NCI-H187 (cell line): ENCODE measurements around the gene SUN2.

ENCODE experiments used
- DNase-seq, 2 experiments: peaks; one replicate each; lab custom pipeline; 2025; lab: John Stamatoyannopoulos, UW

Gene SUN2

DNA sequence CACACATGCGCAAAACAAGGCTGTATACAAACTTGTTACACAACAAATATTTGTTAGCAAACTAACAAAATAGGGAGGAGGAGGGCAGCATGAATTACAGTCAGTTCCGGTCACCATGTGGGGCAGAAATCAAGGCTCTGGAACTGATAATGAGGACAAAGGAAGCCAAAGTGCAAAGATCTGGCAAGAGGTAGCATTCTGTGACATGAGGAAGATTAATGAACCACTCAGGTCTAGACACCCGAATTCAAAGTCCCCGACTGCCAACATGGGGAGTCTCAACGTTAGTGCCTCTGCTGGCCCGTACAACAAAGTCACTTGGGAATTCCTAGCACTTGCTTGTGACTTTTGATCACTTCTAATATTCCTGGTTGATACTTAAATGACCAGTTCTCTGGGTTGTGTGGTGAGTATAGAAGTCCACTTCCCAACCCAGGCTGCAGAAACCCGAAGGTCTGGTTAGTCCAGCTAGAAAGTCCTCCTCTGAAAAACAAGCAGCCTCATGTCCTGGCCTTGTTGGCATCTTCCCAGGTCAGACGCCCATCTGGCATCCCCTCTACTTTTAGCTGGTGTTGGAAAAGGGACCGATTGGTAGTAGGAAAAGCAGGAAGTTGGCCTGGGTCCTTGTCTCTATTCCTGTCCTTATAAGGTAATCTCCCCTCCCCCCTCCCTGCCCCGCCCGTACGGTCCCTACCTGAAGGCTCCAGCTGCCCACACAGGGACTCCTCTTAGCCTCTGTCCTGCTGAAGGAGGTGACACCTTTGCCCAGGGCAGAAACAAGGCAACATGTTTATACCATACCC, 1.6 kb downstream of the SUN2 start:
- DNase-seq = no peak

DNA sequence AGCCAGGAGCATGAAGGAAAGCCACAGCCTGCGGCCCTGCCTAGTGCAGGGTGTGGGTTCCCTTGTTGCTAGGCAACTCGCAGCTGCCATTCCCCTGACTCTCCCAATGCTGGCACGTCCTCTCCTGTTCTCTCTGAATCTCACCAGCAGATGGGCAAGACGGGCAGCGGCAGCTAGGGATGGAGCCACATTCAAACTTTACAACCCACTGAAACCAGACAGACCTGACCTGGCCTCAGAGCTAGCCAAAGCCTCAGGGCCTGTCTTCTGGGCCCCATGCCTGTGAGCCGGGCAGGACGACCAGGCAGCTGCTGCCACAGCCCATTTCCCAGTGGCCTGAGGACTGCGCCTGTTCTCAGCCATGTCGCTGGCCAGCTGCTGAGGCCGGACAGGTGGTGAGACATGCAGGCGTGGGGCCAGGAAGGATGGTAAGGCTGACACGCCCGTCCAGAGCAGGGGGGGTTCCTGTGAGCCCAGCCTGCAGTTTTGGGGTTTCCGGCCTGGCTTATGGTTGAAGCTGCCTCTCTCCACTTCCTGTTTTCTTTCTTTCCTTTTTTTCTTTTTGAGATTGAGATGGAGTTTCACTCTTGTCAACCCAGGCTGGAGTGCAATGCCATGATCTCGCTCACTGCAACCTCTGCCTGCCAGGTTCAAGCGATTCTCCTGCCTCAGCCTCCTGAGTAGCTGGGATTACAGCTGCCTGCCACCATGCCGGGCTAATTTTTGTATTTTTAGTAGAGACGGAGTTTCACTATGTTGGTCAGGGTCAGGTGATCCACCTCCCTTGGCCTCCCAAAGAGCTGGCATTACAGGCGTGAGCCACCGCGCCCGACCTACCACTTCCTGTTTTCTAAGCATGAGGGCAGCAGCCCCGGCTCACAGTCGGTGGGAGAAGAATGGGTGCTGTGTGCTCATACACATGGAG, 4.1 kb downstream of the SUN2 start:
- no peak for DNase-seq

DNA sequence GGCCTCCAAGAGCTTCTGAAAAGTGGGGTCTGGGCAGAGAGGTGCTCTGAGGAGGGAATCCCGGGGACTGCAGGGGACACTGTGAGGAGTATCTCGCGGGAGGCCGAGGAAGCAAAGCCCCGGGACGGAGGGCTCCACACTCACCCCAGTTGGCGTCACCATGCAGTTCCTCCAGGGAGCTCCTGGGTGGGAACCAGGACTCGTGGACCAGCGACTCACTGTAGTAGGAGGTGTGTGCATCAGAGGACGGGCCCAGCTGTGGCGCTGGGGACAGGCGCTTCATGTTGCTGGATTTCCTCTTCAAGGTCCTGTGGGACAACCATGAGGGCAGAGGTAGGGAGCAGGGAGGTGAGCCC, 4.8 kb downstream of the SUN2 start:
- DNase-seq = no peak

DNA sequence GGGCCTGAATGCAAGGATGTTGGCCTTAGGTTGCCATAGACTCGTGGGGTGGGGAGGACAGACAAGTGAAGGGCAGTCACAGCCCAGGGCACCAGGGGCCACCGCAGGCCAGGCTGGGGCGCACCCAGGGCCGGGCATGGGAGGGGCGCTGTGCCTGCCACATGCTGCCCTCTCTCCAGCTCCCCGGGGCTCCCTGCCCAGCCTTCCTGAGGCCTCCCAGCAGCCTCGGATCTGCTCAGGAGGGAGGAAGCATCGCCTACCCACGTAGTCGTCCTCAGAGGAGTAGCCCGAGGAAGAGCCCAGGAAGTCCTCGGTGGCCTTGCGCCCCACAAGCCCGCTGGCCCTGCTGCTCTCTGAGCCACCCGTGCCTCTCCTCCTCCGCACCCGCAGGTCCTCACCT, 5.2 kb downstream of the SUN2 start:
- DNase-seq = no peak

DNA sequence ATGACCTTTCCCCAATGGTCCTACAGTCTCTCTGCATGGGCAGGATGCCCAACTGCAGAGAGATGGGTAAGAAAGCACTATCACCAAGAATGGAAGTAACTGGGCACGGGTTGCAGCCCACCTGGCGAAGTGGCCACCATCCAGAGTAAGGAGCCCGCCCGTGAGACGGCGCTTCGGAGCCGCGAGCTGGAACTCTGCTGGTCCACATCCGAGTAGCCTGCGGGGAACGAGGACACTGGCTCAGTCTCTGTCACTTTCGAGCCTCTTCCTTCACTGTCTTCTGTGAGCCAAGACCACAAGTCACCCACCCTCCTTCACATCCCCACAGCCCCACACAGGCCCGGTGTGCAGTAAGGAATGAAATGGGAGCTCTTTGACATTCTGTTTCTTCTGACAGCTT, 5.7 kb downstream of the SUN2 start:
- DNase-seq = no peak

DNA sequence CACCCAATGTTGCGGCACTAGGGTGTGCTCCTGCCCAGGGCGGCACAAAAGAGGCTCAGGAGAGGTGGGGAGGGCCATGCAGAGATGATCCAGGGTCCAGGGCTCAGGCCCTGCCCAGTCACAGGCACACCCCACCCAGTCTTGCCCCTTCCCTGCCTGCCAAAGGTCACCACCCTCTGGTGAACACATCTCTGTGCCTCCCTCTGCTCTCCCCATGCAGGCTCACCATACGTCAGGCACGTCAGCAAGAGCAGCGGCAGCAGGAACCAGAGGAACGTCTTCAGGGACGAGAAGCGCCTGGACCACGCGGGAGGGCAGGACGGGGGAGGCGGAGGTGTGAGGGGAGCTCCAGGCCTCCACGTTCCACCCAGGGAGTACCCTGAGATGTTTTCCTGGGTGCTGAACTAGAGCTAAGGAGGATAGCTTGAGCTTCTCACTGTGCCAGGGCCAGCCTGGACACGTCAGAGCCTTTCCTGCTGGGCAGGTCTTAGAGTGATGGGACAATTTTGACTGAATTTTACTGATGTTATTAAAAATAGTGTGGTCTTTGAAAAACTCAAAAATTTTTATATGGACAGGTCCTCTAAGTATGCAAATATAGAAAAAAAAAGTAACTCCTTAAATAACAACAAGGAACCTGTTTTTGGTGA, 7.2 kb downstream of the SUN2 start:
- no peak for DNase-seq

DNA sequence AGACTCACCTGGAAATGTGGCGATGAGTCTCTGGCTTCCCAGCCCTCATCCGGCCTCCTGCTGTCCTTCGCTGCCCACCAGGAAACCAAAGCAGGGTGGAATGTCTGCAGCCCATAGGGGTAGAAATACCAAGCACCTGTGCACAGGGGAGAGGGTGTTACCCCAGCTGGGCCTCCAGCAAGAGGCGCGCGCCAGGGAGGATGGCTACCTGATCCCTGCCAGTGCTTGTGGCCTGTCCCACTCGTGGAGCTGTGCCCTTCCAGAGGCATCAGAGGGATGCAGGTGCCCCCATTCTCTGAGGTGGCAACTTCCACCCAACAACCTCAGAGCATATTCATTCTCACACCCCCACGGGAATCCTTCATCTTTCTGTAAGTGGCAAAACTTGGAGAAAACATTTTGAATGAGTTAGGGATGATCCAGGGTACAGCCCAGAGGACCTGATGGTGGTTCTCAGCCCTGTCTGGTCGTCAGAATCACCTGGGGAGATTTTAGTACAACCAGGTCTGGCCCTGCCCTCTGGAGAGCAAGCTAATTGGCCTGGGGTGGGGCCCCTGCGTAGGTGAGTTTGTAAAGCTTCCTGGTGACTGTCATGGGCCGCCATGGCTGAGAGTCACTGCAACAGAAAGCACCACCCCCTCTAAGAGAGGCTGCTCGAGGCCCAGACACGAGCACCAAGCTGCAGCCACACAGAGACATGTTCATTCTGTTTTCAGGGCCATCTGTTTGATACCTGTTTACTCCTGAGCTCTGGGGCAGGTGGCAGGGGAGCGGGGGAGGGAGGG, 9.9 kb downstream of the SUN2 start:
- DNase-seq = no peak

DNA sequence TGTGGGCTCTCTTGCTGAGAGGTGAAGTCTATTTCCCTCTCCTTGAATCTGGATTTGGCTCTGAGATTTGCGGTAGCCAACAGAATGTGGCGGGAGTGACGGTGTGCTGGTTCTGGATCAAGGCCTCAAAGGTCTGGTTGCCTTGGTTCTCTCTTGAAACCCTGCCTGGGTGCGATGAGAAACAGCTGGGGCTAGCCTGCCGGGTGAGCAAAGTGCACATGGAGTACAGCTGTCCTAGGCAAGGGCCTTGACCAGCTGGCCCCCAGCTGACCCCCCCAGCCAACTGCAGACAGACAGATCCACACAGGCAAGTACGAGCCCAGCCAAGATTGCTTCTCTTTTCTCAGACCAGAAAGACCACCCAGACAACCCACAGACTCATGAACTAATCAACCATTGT, 10.8 kb downstream of the SUN2 start:
- no peak for DNase-seq

DNA sequence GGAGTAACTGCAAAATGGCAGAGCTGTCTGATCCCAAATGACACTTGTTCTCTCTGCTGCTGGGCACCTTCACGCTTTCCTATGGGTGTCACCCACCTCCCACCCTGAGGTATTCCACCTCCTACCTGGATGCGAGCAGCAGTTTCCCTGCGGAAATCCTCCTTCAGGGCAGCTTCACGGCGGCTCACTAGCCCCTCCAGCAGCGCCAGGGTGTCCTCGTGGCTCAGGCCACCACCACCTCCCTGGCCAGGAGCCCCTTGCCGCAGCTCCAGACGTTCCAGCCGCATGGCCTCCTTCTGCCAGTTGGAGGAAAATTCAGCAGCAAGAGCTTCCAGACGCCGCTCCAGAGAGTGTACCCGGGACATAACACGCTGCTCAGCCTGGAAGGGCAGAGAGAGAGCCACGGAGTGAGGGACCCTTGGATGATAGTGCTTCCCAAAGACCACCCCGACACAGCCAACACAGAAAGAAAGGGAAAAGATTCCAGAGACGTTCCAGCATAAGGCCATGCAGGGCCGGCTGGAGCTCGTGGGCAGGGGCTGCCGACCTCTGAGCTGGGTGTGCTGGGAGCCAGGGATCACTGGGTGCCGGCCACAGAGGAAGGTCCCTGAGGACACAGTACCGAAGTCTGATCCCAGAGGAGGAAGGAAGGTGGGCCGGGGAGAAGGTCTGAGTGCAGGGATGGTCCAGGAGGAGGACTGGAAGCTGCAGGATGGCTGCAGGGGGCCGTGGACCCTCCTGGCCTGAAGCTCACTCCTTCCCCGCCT, 13.4 kb downstream of the SUN2 start:
- no peak for DNase-seq

DNA sequence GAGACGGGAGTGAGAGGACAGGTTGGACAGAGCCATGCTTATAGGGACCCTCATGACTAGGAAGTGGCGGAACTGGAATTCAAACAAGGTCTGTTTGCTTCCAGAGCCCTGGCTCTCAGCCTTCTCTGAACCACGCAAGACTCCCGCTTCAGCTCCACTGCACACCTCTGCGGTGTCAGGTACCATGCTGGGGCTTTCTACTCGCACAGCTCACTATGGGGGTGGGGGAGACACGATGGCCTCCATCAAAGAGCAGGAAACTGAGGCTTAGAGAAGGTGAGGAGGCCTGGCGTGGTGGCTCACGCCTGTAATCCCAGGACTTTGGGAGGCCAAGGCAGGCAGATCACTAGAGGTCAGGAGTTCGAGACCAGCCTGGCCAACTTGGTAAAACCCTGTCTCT, 14.2 kb downstream of the SUN2 start:
- DNase-seq = no peak

DNA sequence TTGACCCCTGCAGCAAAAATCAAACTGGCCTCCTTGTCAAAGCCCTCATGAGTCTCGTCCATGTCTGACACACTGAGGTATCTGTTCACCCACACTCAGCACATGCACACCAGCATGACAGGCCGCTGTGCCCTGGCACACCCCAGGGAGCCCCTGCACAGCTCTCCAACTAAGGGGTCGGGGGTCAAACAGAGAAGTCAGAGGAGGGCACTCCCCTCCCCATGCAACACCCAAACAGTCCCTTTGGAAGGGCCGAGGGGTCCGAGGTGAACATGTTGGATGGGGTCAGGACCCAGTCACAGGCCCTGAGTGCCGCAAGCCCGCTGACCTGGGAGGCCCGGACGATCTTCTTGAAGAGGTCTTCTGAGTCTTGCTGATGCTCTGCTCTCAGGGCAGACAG, 14.6 kb downstream of the SUN2 start:
- DNase-seq = no peak

DNA sequence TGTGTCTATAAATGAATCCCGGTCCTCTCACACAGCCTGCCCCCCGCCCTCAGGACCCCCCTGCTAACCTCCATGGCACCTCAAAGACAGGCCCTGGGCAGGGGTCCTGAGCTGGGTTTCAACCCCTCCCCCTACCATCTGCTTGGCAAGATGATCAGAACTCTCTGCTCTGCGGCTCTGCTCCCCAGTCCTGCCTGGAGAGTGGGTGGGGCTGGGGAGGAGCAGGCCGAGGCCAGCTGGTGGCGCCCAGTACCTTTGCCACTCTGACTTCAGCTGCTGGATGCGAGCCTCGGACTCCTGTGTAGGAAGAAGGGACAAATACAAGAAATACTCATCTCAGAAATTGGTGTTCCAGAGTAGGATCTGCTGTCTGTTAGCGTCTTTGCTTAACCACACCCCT, 15.0 kb downstream of the SUN2 start:
- no peak for DNase-seq

DNA sequence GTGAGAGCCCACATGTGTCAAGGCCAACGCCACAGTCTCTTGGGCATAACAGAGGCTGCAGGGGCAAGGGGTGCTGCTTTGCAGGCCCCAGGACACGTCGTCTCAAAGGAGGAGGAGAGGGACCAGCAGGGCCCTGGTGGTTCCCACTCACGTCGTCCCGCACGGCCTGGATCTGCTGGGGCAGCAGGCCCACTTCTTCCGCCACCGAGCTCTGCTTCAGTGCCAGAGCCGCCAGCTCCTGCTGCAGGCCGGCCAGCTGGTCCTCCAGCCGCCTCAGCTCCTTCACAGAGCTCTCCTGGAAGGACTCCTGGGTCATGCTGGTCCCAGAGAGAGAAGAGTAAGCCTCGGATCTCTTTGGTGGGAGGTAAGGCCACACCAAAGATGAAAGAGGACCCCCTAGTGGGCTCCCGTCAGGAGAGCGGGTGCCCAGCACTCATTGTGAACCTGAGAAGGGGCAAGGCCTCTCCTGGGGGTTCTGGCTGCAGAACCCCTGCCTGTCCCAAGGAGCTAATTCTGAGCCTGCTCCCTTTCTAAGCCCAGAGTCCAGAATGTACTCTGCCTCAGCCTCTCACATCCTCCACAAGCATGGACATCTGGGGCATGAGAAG, 15.6 kb downstream of the SUN2 start:
- DNase-seq = no peak

DNA sequence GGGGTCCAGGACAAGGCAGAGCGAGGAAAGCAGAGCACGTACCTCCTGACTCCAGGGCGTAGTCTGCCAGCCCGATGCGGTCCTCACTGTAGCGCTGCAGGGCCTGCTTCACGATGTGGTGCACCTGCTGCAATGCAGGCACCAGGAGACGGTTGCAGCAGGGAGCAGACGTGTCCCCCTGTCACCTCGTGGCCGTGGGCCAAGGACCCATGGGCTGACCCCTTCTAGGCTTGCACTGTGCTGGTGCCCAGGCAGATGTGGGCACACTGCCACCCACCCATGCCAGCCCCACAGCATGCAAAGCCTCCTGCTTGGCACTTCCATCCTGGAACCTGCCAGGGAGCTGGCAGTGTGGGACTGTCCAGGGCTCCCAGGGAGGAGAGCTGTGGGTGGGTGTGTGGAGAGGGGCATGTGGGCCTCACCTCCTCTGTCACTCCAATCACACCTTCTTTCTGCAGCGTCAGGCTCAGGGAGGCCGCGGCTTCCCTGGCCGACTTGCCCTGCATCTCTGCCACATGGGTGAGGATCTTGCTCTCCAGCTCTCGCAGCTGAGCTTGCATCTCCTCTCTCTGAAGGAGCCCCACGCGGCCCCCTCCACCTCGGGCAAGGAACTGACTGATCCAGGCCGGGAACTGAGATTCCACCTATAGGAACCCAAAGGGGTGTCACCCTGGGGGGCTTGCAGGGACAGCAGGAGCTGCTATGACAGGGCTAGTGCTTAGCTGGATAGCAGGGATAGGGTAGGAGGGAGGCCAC, 16.3 kb downstream of the SUN2 start:
- no peak for DNase-seq

DNA sequence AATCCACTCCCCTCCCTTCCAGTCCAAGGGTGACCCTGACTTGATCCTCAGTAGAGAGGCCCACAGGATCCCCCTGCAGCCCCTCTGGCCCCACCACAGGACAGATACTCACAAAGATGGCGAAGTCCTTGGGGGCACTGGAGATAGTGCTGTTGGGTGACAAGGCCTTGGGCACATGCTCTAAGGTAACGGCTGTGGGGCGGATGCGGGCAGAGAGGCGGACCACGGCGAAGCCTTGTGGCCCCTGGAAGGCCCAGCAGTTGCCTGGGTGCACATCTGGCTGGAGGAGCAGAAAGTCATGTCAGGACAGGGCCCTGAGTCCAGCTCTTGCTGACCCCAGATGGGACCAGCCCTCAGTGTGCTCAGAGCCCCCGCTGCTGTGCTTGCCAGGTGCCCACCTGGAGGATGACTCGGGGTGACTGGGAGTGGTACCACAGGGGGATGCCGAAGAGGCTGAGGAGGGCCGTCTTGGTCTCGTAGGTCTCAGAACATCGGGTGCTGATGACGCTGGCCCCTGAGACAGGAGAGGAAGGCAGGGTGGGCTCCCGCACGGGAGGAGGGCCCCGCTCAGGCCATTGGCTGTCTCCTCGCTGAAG, 17.2 kb downstream of the SUN2 start:
- DNase-seq = no peak

DNA sequence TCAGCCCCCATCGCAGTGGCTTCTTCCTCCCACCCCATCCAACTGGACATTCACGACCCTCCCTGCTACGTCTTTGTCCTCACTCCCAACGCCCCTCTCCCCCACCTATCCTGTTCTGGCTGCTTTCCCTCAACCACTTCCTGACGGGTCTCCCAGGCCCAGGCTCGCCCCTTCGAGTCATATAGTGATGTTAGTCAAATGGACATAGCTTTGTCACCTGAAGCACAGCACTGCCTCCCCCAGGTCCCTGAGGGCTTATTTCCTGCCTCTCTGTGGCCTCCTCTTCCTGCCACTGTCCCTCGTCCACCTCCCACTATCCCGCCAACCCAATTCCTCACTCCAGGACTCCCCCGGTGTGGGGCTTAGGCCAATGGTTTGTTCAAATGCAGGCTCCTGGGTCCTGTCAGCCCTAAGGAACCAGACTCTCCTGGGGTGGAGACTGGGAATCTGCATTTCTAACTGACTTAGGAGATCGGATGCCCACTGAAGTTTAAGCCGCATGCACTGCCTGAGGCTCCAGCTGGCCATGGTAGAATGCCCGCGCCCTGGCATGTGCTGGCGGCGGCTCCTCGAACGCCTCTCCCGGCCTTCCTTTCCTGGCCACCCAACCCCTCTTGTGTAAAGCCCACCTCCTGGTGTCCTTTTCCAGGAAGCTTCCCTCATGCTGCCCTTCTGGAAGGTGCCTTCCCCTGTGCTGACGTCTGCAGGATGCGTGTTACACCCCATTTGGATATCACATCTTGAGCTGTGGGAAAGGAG, 18.3 kb downstream of the SUN2 start:
- no peak for DNase-seq

DNA sequence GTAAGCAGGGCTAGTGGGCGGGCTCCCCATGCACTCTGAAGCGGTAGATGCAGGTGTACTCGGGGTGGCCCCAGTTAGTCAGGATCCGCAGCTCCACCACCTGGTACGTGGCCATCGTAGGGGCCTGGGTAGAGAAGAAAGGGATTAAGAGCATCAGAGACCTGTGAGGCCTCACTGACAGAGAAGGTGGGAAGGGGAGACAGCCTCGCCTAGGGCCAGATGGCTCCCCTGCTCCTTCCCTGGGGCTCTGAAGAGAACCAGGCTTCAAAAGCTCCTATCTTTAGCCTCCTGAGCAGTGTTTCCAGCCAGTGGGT, 19.6 kb downstream of the SUN2 start:
- DNase-seq = no peak

DNA sequence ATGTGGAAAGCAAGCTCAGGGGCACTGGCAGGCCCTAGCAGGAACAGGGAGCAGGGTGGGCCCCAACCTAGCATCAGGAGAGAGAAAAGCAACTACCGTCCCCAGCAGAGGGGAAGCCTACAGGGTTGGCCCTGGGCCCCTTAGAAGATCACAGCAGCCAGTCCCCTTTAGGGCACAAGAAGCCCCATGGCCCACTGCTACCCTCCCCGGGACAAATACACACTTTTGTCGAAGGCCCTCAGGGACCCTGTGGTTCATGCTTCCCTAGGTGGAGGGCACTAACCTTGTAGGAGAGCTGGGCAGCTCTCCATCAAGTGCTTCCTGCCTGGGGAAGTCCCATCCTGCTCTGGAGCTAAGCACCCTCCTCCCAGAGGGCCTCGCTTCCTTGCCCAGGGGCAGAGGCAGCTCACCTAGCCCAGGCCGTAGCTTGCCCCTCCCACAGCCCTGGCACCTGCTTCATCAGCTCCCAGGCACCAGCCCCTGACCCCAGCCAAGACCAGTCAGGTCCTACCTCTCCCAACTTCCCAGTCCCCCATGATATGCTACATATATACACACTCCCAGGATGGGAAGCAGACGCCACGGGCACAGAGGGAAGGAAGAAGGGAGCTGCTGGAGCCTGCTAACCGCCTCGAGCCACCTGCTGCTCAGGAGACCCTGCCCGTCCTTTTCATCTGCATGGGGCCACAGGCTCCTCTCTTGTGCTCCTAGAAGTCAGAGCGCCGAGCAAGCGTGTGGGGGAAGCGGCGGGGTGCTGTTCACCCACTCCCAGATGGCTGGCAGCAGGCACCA, 20.1 kb downstream of the SUN2 start:
- no peak for DNase-seq
